ENCODE data around the gene SPTBN1. TPM values are rescaled to one million over a fixed set of nuclear protein-coding genes. Genes with fewer than 3 reads are reported as not detected.

The SPTBN1 gene
- total RNA-seq, 1 experiment from 2014 or later = 202 TPM

GRCh38 chr2:54434229-54434628, 21.9 kb upstream of the SPTBN1 start:
- no peaks in the 10 kb centered on the region for H4K20me1 ChIP-seq (ENCODE audit: low read length)
- no peaks in the 10 kb centered on the region for H3F3A ChIP-seq (ENCODE audit: low read length, unreplicated experiment)
- H3K9ac ChIP-seq (ENCODE audit: low read length) = no peak overlapping the region
- H3K4me3 ChIP-seq (ENCODE audit: low read length) = no peak overlapping the region
- H2AFZ ChIP-seq (ENCODE audit: low read length) = no peak overlapping the region
- BruUV-seq (replicated peaks) = no TSS peak
- H3K4me1 ChIP-seq (ENCODE audit: insufficient read depth, low read length) = no peaks in the 10 kb centered on the region
- DNase-seq (no peak), ATAC-seq (no peak)
- intact Hi-C loops (cut with micrococcal nuclease) = no loop called here
- no peak overlapping the region for H3K27ac ChIP-seq (ENCODE audit: low read length)
- no peaks in the 10 kb centered on the region for H3K79me2 ChIP-seq (ENCODE audit: low read length)
- ChIA-PET POLR2A (ENCODE audit: unreplicated experiment) (no interaction called here), CTCF (no interaction called here)
- H3K36me3 ChIP-seq (ENCODE audit: low read depth, low read length) = no peaks in the 10 kb centered on the region
- no peak overlapping the region for H3K4me2 ChIP-seq (ENCODE audit: low read length)
- TF ChIP-seq CTCF (conservative IDR thresholded peaks at IDR 0.05; ENCODE audit: low read depth, low read length) (no peak), EZH2phosphoT487 (IDR thresholded peaks at IDR 0.05; ENCODE audit: borderline replicate concordance, low read length) (no peak), EZH2 (IDR thresholded peaks at IDR 0.05; ENCODE audit: low read length, unreplicated experiment) (no peak)
- no peaks in the 10 kb centered on the region for H3K27me3 ChIP-seq (ENCODE audit: low read length)
- H3K9me2 ChIP-seq (replicated peaks; ENCODE audit: low read length) = no peaks in the 10 kb centered on the region
- H3K9me3 ChIP-seq (ENCODE audit: low read length) = no peaks in the 10 kb centered on the region

DNA sequence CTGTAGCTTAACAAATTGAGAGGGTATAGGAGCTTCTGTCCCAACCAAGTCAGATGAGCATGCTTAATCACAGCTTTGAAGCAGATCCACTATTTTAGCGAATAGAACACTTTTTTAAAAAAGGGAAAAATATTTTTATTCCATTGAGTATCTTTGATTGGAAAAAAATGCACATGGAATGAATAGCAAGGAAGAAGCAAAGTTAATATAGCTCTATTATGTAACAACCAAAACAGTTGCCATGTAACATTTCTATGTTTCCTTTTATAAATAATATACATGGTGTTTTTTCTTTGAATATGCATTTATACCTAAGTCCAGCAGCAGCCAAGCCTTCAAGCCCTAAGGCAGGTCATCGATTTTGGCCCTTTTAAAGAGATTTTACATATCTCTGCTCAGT, 21.4 kb upstream of the SPTBN1 start:
- no peak overlapping the region for H3K4me2 ChIP-seq (ENCODE audit: low read length)
- H3K4me3 ChIP-seq (ENCODE audit: low read length) = no peak overlapping the region
- H2AFZ ChIP-seq (ENCODE audit: low read length) = no peak overlapping the region
- no peaks in the 10 kb centered on the region for H3K9me2 ChIP-seq (replicated peaks; ENCODE audit: low read length)
- no peaks in the 10 kb centered on the region for H3K36me3 ChIP-seq (ENCODE audit: low read depth, low read length)
- H3K27me3 ChIP-seq (ENCODE audit: low read length) = no peaks in the 10 kb centered on the region
- no peaks in the 10 kb centered on the region for H3F3A ChIP-seq (ENCODE audit: low read length, unreplicated experiment)
- no TSS peak for BruUV-seq (replicated peaks)
- no peak overlapping the region for H3K9ac ChIP-seq (ENCODE audit: low read length)
- H3K27ac ChIP-seq (ENCODE audit: low read length) = no peak overlapping the region
- no peak for TF ChIP-seq CTCF (conservative IDR thresholded peaks at IDR 0.05; ENCODE audit: low read depth, low read length)
- no peak for TF ChIP-seq EZH2phosphoT487 (IDR thresholded peaks at IDR 0.05; ENCODE audit: borderline replicate concordance, low read length)
- TF ChIP-seq EZH2 (IDR thresholded peaks at IDR 0.05; ENCODE audit: low read length, unreplicated experiment) = no peak
- intact Hi-C loops (cut with micrococcal nuclease) = no loop called here
- CTCF ChIA-PET = no interaction called here
- H3K4me1 ChIP-seq (ENCODE audit: insufficient read depth, low read length) = no peaks in the 10 kb centered on the region
- H3K79me2 ChIP-seq (ENCODE audit: low read length) = no peaks in the 10 kb centered on the region
- POLR2A ChIA-PET (ENCODE audit: unreplicated experiment) = no interaction called here
- no peaks in the 10 kb centered on the region for H3K9me3 ChIP-seq (ENCODE audit: low read length)
- ATAC-seq (no peak), DNase-seq (no peak)
- H4K20me1 ChIP-seq (ENCODE audit: low read length) = no peaks in the 10 kb centered on the region

DNA sequence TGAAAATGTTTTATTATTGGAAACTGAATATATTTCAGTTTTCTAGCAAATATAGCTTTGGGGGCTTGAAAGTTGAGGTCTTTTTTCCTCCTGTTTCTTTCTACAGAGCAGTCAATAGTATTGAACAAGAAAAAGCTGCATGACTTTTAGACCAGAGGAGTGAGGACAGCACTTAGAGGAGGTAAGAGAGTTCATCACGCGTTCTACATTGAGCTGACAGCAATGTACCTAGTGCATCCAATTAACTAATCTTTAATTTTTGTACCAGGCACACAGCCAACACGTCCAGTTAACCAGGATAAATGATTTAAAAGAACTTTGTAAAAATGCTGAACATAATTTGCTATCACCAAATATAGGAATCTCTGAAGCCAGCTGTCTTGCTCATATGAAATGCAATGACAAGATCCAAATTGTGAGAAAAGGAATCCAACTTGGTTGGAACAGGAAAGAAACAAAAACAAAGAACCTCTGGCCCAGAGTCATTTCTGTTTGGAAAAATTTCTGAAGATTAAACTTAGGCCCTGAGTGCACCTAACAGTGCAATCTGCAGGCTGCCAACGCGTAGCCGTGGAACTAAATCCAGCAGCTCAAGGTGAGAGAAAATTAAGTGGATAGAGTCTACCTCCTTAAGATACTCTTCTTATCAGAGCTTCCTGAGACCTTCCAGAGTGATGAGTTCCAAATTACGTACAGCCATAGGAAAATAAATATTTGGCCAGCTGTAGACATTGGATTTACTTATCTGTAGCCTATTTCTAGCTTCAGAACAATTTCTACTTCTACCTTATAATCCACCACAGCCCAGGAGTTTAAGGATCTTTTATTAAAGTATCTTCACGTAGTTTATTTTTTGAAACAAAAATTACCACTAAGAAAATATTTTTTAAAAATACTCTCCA, 20.6 kb upstream of the SPTBN1 start:
- no peak overlapping the region for H3K27ac ChIP-seq (ENCODE audit: low read length)
- no peak for ATAC-seq
- H3F3A ChIP-seq (ENCODE audit: low read length, unreplicated experiment) = no peaks in the 10 kb centered on the region
- no peak overlapping the region for H3K4me2 ChIP-seq (ENCODE audit: low read length)
- intact Hi-C loops (cut with micrococcal nuclease) = no loop called here
- no peaks in the 10 kb centered on the region for H3K36me3 ChIP-seq (ENCODE audit: low read depth, low read length)
- H3K4me3 ChIP-seq (ENCODE audit: low read length) = no peak overlapping the region
- BruUV-seq (replicated peaks) = no TSS peak
- DNase-seq = no peak
- no peak overlapping the region for H2AFZ ChIP-seq (ENCODE audit: low read length)
- H4K20me1 ChIP-seq (ENCODE audit: low read length) = no peaks in the 10 kb centered on the region
- H3K9me2 ChIP-seq (replicated peaks; ENCODE audit: low read length) = no peaks in the 10 kb centered on the region
- no peaks in the 10 kb centered on the region for H3K4me1 ChIP-seq (ENCODE audit: insufficient read depth, low read length)
- TF ChIP-seq EZH2 (IDR thresholded peaks at IDR 0.05; ENCODE audit: low read length, unreplicated experiment) (no peak), CTCF (conservative IDR thresholded peaks at IDR 0.05; ENCODE audit: low read depth, low read length) (no peak), EZH2phosphoT487 (IDR thresholded peaks at IDR 0.05; ENCODE audit: borderline replicate concordance, low read length) (no peak)
- CTCF ChIA-PET = no interaction called here
- H3K27me3 ChIP-seq (ENCODE audit: low read length) = no peaks in the 10 kb centered on the region
- no peaks in the 10 kb centered on the region for H3K9me3 ChIP-seq (ENCODE audit: low read length)
- POLR2A ChIA-PET (ENCODE audit: unreplicated experiment) = interaction anchor here (0.7 kb wide), 1 partner anchor 114 kb away, joined by 3 read pairs; no protein-coding TSS in a partner anchor
- no peaks in the 10 kb centered on the region for H3K79me2 ChIP-seq (ENCODE audit: low read length)
- no peak overlapping the region for H3K9ac ChIP-seq (ENCODE audit: low read length)

Data from PC-3 (cell line).